Measurements from ENCODE around the gene TTLL9. TPM values are rescaled to one million over a fixed set of nuclear protein-coding genes. Genes with fewer than 3 reads are reported as not detected.

TTLL9 gene
- total and polyA plus RNA-seq, 2 donors = 0.05 to 0.46 TPM

- Histone ChIP-seq H3K27ac (ENCODE audit: low read depth in 1 of 2, low read length in 1 of 2) (no peak overlapping the region), H3K9me3 (ENCODE audit: control insufficient read depth in 2 of 2, insufficient read depth in 1 of 2, low read length in 1 of 2) (no peaks in the 10 kb centered on the region), H3K36me3 (ENCODE audit: control insufficient read depth in 2 of 2, insufficient read depth in 2 of 2, low read length in 1 of 2) (no peaks in the 10 kb centered on the region), H3K4me3 (ENCODE audit: low read length in 2 of 2) (no peak overlapping the region), H3K4me1 (ENCODE audit: control insufficient read depth in 2 of 2, insufficient read depth in 2 of 2, low read length in 2 of 2) (no peaks in the 10 kb centered on the region), H3K27me3 (ENCODE audit: control insufficient read depth in 2 of 2, insufficient read depth in 1 of 2, low read length in 1 of 2) (peaks cover 0 to 3% of the 10 kb centered on the region in 2 donors)
- WGBS = 89% methylated on average over 8 of the region's 8 CpGs
- no peak for DNase-seq (ENCODE audit: low read depth in 6 of 9, low spot score in 9 of 9)
These were observed 20.2 kb downstream of the TTLL9 start for GRCh38 chr20:31890646-31891045.

- Histone ChIP-seq H3K27me3 (ENCODE audit: control insufficient read depth in 2 of 2, insufficient read depth in 1 of 2, low read length in 1 of 2) (no peaks in the 10 kb centered on the region), H3K4me3 (ENCODE audit: low read length in 2 of 2) (no peak overlapping the region), H3K4me1 (ENCODE audit: control insufficient read depth in 2 of 2, insufficient read depth in 2 of 2, low read length in 2 of 2) (no peaks in the 10 kb centered on the region), H3K27ac (ENCODE audit: low read depth in 1 of 2, low read length in 1 of 2) (no peak overlapping the region), H3K9me3 (ENCODE audit: control insufficient read depth in 2 of 2, insufficient read depth in 1 of 2, low read length in 1 of 2) (no peaks in the 10 kb centered on the region), H3K36me3 (ENCODE audit: control insufficient read depth in 2 of 2, insufficient read depth in 2 of 2, low read length in 1 of 2) (no peaks in the 10 kb centered on the region)
- DNase-seq (ENCODE audit: low read depth in 6 of 9, low spot score in 9 of 9) = peak in 4 of 9 donors; percentile 6 to 46 (median 17)
- WGBS = 60% methylated on average over 8 of the region's 8 CpGs
These were observed 24.7 kb downstream of the TTLL9 start for GRCh38 chr20:31894980-31895675.

DNA sequence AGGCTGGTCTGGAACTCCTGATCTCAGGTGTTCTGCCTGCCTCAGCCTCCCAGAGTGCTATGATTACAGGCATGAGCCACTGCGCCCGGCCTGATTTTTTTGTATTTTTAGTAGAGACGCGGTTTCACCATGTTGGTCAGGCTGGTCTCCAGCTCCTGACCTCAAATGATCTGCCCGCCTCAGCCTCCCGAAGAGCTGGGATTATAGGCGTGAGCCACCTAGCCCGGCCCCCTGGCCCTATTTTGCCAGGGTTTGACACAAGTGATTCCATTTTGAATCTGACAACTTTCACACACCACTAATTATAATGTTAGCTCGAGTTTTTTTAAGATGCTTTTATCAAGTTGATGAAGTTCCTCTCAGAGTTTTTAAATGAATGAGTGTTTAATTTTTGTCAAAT, 25.6 kb downstream of the TTLL9 start:
- WGBS = 98% methylated on average over 9 of the region's 9 CpGs
- Histone ChIP-seq H3K27me3 (ENCODE audit: control insufficient read depth in 2 of 2, insufficient read depth in 1 of 2, low read length in 1 of 2) (no peaks in the 10 kb centered on the region), H3K4me1 (ENCODE audit: control insufficient read depth in 2 of 2, insufficient read depth in 2 of 2, low read length in 2 of 2) (no peaks in the 10 kb centered on the region), H3K36me3 (ENCODE audit: control insufficient read depth in 2 of 2, insufficient read depth in 2 of 2, low read length in 1 of 2) (no peaks in the 10 kb centered on the region), H3K27ac (ENCODE audit: low read depth in 1 of 2, low read length in 1 of 2) (no peak overlapping the region), H3K4me3 (ENCODE audit: low read length in 2 of 2) (no peak overlapping the region), H3K9me3 (ENCODE audit: control insufficient read depth in 2 of 2, insufficient read depth in 1 of 2, low read length in 1 of 2) (no peaks in the 10 kb centered on the region)
- no peak for DNase-seq (ENCODE audit: low read depth in 6 of 9, low spot score in 9 of 9)

- WGBS = 95% methylated on average over 9 of the region's 9 CpGs
- H3K36me3 ChIP-seq (ENCODE audit: control insufficient read depth in 2 of 2, insufficient read depth in 2 of 2, low read length in 1 of 2) = no peaks in the 10 kb centered on the region
- no peak overlapping the region for H3K4me3 ChIP-seq (ENCODE audit: low read length in 2 of 2)
- no peak for DNase-seq (ENCODE audit: low read depth in 6 of 9, low spot score in 9 of 9)
- no peaks in the 10 kb centered on the region for H3K4me1 ChIP-seq (ENCODE audit: control insufficient read depth in 2 of 2, insufficient read depth in 2 of 2, low read length in 2 of 2)
- H3K27me3 ChIP-seq (ENCODE audit: control insufficient read depth in 2 of 2, insufficient read depth in 1 of 2, low read length in 1 of 2) = no peaks in the 10 kb centered on the region
- no peak overlapping the region for H3K27ac ChIP-seq (ENCODE audit: low read depth in 1 of 2, low read length in 1 of 2)
- H3K9me3 ChIP-seq (ENCODE audit: control insufficient read depth in 2 of 2, insufficient read depth in 1 of 2, low read length in 1 of 2) = no peaks in the 10 kb centered on the region
These were observed 27.1 kb downstream of the TTLL9 start for GRCh38 chr20:31897541-31897940.

DNA sequence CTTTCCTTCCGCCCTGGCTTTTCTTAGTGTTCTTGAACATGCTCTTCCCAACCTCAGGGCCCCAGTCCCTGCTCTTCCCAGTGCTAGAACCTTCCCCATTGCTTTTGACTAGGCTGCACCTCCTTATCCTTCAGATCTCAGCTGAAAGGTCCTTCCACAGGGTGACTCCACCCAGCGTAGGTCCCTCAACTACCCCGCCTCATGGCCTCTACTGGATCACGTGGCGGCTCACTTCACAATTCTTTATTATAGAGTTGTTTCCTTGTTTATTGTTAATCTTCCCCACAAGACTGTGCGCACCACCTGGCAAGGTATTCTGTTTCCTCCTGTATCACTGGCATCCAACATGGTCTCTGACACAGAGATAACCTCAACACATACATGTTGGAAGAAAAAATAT, 31.2 kb downstream of the TTLL9 start:
- DNase-seq (ENCODE audit: low read depth in 6 of 9, low spot score in 9 of 9) = no peak
- 99% methylated on average over 6 of the region's 6 CpGs for WGBS
- H3K27ac ChIP-seq (ENCODE audit: low read depth in 1 of 2, low read length in 1 of 2) = no peak overlapping the region
- H3K9me3 ChIP-seq (ENCODE audit: control insufficient read depth in 2 of 2, insufficient read depth in 1 of 2, low read length in 1 of 2) = no peaks in the 10 kb centered on the region
- no peaks in the 10 kb centered on the region for H3K36me3 ChIP-seq (ENCODE audit: control insufficient read depth in 2 of 2, insufficient read depth in 2 of 2, low read length in 1 of 2)
- no peaks in the 10 kb centered on the region for H3K4me1 ChIP-seq (ENCODE audit: control insufficient read depth in 2 of 2, insufficient read depth in 2 of 2, low read length in 2 of 2)
- no peaks in the 10 kb centered on the region for H3K27me3 ChIP-seq (ENCODE audit: control insufficient read depth in 2 of 2, insufficient read depth in 1 of 2, low read length in 1 of 2)
- H3K4me3 ChIP-seq (ENCODE audit: low read length in 2 of 2) = no peak overlapping the region

GRCh38 chr20:31903627-31904386, 33.4 kb downstream of the TTLL9 start:
- no peak for DNase-seq (ENCODE audit: low read depth in 6 of 9, low spot score in 9 of 9)
- no peaks in the 10 kb centered on the region for H3K4me1 ChIP-seq (ENCODE audit: control insufficient read depth in 2 of 2, insufficient read depth in 2 of 2, low read length in 2 of 2)
- H3K27ac ChIP-seq (ENCODE audit: low read depth in 1 of 2, low read length in 1 of 2) = no peak overlapping the region
- no peaks in the 10 kb centered on the region for H3K27me3 ChIP-seq (ENCODE audit: control insufficient read depth in 2 of 2, insufficient read depth in 1 of 2, low read length in 1 of 2)
- no peaks in the 10 kb centered on the region for H3K9me3 ChIP-seq (ENCODE audit: control insufficient read depth in 2 of 2, insufficient read depth in 1 of 2, low read length in 1 of 2)
- H3K4me3 ChIP-seq (ENCODE audit: low read length in 2 of 2) = no peak overlapping the region
- H3K36me3 ChIP-seq (ENCODE audit: control insufficient read depth in 2 of 2, insufficient read depth in 2 of 2, low read length in 1 of 2) = no peaks in the 10 kb centered on the region
- WGBS = 47% methylated on average over 1 of the region's 1 CpG

- Histone ChIP-seq H3K36me3 (ENCODE audit: control insufficient read depth in 2 of 2, insufficient read depth in 2 of 2, low read length in 1 of 2) (no peaks in the 10 kb centered on the region), H3K27ac (ENCODE audit: low read depth in 1 of 2, low read length in 1 of 2) (no peak overlapping the region), H3K4me1 (ENCODE audit: control insufficient read depth in 2 of 2, insufficient read depth in 2 of 2, low read length in 2 of 2) (no peaks in the 10 kb centered on the region), H3K27me3 (ENCODE audit: control insufficient read depth in 2 of 2, insufficient read depth in 1 of 2, low read length in 1 of 2) (no peaks in the 10 kb centered on the region), H3K4me3 (ENCODE audit: low read length in 2 of 2) (no peak overlapping the region), H3K9me3 (ENCODE audit: control insufficient read depth in 2 of 2, insufficient read depth in 1 of 2, low read length in 1 of 2) (no peaks in the 10 kb centered on the region)
- DNase-seq (ENCODE audit: low read depth in 6 of 9, low spot score in 9 of 9) = no peak
- 86% methylated on average over 5 of the region's 5 CpGs for WGBS
These were observed 35.6 kb downstream of the TTLL9 start for GRCh38 chr20:31906001-31906400.

GRCh38 chr20:31907046-31907445, 36.6 kb downstream of the TTLL9 start:
- DNase-seq (ENCODE audit: low read depth in 6 of 9, low spot score in 9 of 9) = no peak
- Histone ChIP-seq H3K36me3 (ENCODE audit: control insufficient read depth in 2 of 2, insufficient read depth in 2 of 2, low read length in 1 of 2) (no peaks in the 10 kb centered on the region), H3K27me3 (ENCODE audit: control insufficient read depth in 2 of 2, insufficient read depth in 1 of 2, low read length in 1 of 2) (no peaks in the 10 kb centered on the region), H3K4me1 (ENCODE audit: control insufficient read depth in 2 of 2, insufficient read depth in 2 of 2, low read length in 2 of 2) (no peaks in the 10 kb centered on the region), H3K4me3 (ENCODE audit: low read length in 2 of 2) (no peak overlapping the region), H3K27ac (ENCODE audit: low read depth in 1 of 2, low read length in 1 of 2) (no peak overlapping the region), H3K9me3 (ENCODE audit: control insufficient read depth in 2 of 2, insufficient read depth in 1 of 2, low read length in 1 of 2) (no peaks in the 10 kb centered on the region)
- 97% methylated on average over 5 of the region's 5 CpGs for WGBS

- no peaks in the 10 kb centered on the region for H3K27me3 ChIP-seq (ENCODE audit: control insufficient read depth in 2 of 2, insufficient read depth in 1 of 2, low read length in 1 of 2)
- no peak overlapping the region for H3K4me3 ChIP-seq (ENCODE audit: low read length in 2 of 2)
- H3K9me3 ChIP-seq (ENCODE audit: control insufficient read depth in 2 of 2, insufficient read depth in 1 of 2, low read length in 1 of 2) = no peaks in the 10 kb centered on the region
- no peak for DNase-seq (ENCODE audit: low read depth in 6 of 9, low spot score in 9 of 9)
- H3K36me3 ChIP-seq (ENCODE audit: control insufficient read depth in 2 of 2, insufficient read depth in 2 of 2, low read length in 1 of 2) = no peaks in the 10 kb centered on the region
- WGBS = 85% methylated on average over 5 of the region's 5 CpGs
- no peaks in the 10 kb centered on the region for H3K4me1 ChIP-seq (ENCODE audit: control insufficient read depth in 2 of 2, insufficient read depth in 2 of 2, low read length in 2 of 2)
- no peak overlapping the region for H3K27ac ChIP-seq (ENCODE audit: low read depth in 1 of 2, low read length in 1 of 2)
These were observed 37.6 kb downstream of the TTLL9 start for GRCh38 chr20:31908016-31908415.
